SK-N-SH (cell line): Measurements from ENCODE around the gene USF3.

Experiments
- CTCF ChIP-seq: fragments of 200-600 bp; sonication (generic); IDR thresholded peaks from 2 replicates; pipeline ENCODE4 v1.6.1; 2017; ENCODE audit warnings: antibody characterized with exemption, mild to moderate bottlenecking, moderate library complexity
- EP300 ChIP-seq, 2 experiments: IDR thresholded peaks; 2 replicates each; pipeline versions ENCODE4 v1.4.0 to v1.6.1; 2012; ENCODE audit warnings: borderline replicate concordance in 1 of 2, low read depth in 1 of 2, low read length in 1 of 2
- FOXJ3 ChIP-seq: sonication (generic); formaldehyde crosslinking; IDR thresholded peaks from 2 replicates; pipeline ENCODE4 v1.5.1; 2020; ENCODE audit warnings: mild to moderate bottlenecking, missing genetic modification reagents
- GABPA ChIP-seq: IDR thresholded peaks from 2 replicates; pipeline ENCODE4 v1.4.0; 2012; ENCODE audit warnings: low read depth, mild to moderate bottlenecking
- GATA2 ChIP-seq: sonication (generic); formaldehyde crosslinking; IDR thresholded peaks from 2 replicates; pipeline ENCODE4 v1.5.0; 2020; ENCODE audit warnings: mild to moderate bottlenecking, missing genetic modification reagents
- MXI1 ChIP-seq: IDR thresholded peaks from 2 replicates; pipeline ENCODE4 v1.6.1; 2012; ENCODE audit warnings: mild to moderate bottlenecking, low read depth, low read length, improper control_type of control experiment
- POLR2AphosphoS5 ChIP-seq: IDR thresholded peaks from 2 replicates; pipeline ENCODE4 v1.6.1; 2012; ENCODE audit warnings: low read depth, low read length
- RAD21 ChIP-seq: IDR thresholded peaks from 2 replicates; pipeline ENCODE4 v1.6.1; 2012; ENCODE audit warnings: mild to moderate bottlenecking, low read length
- TEAD4 ChIP-seq: IDR thresholded peaks from 2 replicates; pipeline ENCODE4 v1.4.0; 2012; ENCODE audit warnings: mild to moderate bottlenecking, borderline replicate concordance; ENCODE audit not compliant: insufficient read depth
- YY1 ChIP-seq: IDR thresholded peaks from 2 replicates; pipeline ENCODE4 v1.4.0; 2012; ENCODE audit warnings: low read depth, mild to moderate bottlenecking
- ZBTB33 ChIP-seq: IDR thresholded peaks from 2 replicates; pipeline ENCODE4 v1.4.0; 2012; ENCODE audit warnings: low read depth, borderline replicate concordance

- TF ChIP-seq CTCF (no peak), FOXJ3 (CRISPR knock-in tag) (no peak), POLR2AphosphoS5 (no peak), EP300 (IDR thresholded peaks at IDR 0.05; ENCODE audit: borderline replicate concordance in 1 of 2, low read depth in 1 of 2, low read length in 1 of 2) (no peak), ZBTB33 (no peak), TEAD4 (no peak), YY1 (no peak), GABPA (no peak), RAD21 (no peak), MXI1 (no peak), GATA2 (CRISPR knock-in tag) (no peak)
These were observed 36.4 kb downstream of the USF3 start for GRCh38 chr3:113659996-113660395.
